ENCODE results near the gene NUDT16L1.

NUDT16L1 gene

GRCh38 chr16:4664538-4665418 is 28.6 kb upstream of the NUDT16L1 start:
- DNase-seq, result peak; percentile 71

GRCh38 chr16:4666537-4667202 is 26.7 kb upstream of the NUDT16L1 start:
- no peak for DNase-seq

GRCh38 chr16:4667203-4667963 is 26.0 kb upstream of the NUDT16L1 start:
- no peak for DNase-seq

- DNase-seq, result no peak
These were observed 24.9 kb upstream of the NUDT16L1 start for GRCh38 chr16:4668313-4668960.

- no peak for DNase-seq
These were observed 19.8 kb upstream of the NUDT16L1 start for GRCh38 chr16:4673387-4674046.

DNA sequence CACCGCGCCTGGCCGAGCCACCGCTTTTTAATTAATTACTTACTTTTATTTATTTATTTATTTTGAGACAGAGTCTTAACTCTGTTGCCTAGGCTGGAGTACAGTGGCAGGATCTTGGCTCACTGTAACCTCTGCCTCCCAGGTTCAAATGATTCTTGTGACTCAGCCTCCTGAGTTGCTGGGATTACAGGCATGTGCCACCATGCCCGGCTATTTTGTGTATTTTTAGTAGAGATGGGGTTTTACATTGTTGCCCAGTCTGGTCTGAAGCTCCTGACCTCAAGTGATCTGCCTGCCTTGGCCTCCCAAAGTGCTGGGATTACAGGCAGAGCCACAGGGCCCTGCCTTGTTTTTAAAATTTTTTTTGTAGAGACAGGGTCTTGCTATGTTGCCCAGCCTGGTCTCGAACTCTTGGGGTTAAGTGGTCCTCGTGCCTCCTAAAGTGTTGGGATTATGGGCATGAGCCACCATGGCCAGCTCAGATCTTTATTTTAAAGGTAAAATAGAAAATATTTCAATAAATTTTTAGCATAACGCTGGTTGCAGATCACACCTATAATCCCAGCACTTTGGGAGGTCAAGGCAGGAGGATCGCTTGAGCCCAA is 18.3 kb upstream of the NUDT16L1 start:
- no peak for DNase-seq

- peak; percentile 76 for DNase-seq
These were observed 17.2 kb upstream of the NUDT16L1 start for GRCh38 chr16:4675864-4676786.

DNA sequence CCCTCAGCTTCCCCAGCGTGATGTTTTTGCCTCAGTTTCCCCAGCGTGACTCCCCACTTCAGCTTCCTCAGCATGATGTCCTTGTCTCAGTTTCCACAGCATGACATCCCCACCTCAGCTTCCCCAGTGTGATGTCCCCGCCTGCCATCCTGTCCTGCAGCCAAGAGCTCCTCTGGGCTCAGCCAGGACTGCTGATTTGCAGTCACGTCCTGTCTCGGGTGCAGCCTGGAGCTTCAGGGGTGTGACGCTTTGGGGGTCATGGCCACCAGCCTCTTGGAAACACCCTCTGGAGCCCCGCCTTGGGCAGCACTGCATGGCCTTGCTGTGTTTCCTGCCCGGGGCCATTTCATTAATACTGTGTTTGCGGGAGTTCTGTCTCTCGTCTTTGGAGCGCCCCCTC is 16.5 kb upstream of the NUDT16L1 start:
- no peak for DNase-seq

GRCh38 chr16:4677390-4677789 is 16.0 kb upstream of the NUDT16L1 start:
- no peak for DNase-seq

- no peak for DNase-seq
These were observed 15.4 kb upstream of the NUDT16L1 start for GRCh38 chr16:4677994-4678393.

DNA sequence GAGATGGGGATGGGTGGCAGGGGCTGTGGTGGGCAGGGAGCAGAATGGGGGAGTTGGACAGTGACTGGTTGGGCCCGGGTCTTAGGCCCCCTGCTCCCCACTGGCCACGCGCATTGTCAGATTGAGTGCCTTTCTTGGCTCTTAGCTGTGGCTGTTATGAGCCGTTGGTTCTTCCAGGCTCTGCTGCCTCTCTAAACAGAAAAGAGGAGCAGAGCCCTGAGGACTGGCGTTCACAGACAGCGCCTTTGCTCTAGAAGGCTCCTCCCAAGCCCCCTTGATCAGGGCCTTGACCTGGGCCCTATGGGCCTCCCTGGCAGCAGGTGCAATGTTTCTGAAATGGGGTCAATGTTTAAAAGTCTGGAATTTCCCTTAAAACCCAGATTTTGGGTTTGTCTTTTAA is 14.8 kb upstream of the NUDT16L1 start:
- no peak for DNase-seq

- DNase-seq, result no peak
These were observed 14.1 kb upstream of the NUDT16L1 start for GRCh38 chr16:4679156-4679849.

DNA sequence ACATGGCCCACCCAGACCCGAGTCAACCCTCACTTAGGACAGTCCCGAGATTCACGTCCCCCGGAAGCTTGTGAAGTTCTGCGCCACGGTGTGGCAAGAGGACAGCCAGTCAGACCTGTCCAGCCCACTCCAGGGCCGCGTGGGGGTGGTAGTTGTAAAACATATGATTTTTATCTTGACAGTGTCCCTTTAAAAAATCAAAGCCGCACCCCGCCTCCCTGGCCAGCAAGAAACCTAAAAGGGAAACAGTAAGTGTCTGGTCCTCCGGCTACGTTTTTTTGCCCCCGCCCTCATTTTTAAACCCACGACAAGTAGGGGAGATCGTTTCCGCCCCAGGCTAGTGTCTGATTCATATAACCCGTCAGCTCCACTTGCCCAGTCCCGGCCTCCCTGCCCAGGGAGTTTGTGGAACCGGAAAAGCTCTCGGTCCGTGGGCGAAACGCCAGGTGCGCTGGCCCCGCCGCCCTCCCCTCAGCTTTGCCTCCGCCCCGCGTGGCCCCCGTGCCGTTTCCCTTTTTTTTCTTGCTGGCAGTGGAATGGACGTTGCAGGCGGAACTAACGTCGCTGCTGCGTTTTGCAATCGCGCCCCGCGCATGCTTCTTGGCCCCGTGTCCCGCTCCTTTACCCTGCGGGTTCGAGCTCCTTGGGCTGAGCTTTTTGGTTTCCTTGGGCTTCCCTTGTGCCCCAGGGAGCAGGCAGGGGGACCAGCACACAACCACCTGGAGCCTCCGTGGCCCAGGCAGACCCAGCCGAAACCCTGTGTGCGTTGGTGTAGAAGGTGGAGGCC is 13.3 kb upstream of the NUDT16L1 start:
- DNase-seq, result peak; percentile 15

DNA sequence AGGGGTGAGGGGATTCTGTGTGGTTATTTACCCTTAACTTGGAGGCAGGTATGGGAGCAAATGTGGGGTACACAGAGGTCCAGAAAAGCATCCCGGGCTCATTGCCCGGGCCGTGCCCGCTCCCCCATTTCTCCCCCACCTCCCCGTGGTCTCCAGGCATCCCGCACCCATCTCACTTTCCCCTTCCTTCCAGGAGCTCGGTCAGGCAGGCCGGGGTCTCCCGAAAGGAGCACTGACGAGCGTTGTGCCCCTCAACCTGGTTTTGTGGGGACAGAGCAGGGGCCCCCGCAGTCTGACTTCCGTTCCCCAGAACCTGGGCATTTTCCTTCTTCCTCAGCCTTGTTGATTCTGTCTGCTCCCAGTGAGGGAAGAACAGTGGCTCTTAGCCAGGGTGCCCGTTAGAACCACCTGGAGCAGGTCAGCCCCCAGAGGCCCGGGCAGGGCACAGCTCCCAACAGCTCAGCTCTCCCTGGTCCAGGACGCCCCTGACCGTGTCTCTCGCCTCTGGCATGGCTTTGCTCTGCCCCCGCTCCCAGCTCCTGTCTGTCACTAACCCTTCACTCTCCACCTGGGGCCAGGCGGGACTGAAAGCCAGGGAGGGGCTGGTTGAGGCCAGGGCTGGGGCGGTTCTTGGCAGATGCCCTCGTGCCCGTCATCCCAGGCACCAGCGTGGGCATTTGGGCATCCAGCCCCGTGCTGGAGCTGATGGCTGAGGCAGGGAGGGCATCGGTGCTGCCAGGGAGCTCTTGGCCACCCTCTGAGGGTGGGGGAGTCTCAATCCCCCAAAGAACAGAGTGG is 12.5 kb upstream of the NUDT16L1 start:
- DNase-seq, result no peak

- no peak for DNase-seq
These were observed 11.8 kb upstream of the NUDT16L1 start for GRCh38 chr16:4681471-4682083.

DNA sequence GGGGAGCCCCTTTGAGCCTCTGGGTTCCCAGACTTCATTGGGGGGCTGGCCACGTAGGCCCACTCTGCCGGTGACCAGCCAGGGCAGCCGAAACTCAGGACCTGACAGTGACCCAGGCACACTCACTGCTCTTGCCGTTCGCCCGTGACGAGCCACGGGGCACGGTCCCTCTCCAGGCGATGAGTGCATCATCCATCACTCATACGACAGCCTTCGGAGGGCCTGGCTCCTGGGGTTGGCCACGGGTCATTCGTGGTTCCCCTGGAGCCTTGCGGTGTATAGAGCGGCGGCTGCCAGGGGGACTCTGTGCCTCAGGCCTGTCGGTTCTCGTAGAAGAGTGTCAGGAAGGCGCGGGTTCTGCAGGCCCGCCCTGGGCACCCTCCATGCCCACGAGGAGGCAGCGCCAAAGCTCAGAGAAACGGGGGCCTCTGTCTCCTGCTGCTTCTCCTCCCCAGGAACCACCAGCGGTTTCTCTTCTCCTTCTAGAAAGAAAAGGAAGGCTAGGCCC is 11.2 kb upstream of the NUDT16L1 start:
- no peak for DNase-seq

GRCh38 chr16:4682616-4683254 is 10.6 kb upstream of the NUDT16L1 start:
- peak; percentile 33 for DNase-seq
